Mucosa of stomach (tissue), 1 donor: ENCODE measurements around the gene GPN2.

Source experiments
- H3K27me3 ChIP-seq: one replicate; pipeline ENCODE4 v1.7.0; 2013; ENCODE audit warnings: mild to moderate bottlenecking, low read length; ENCODE audit not compliant: control insufficient read depth, insufficient read depth
- H3K36me3 ChIP-seq: one replicate; pipeline ENCODE4 v1.7.0; 2013; ENCODE audit warnings: low read length; ENCODE audit not compliant: control insufficient read depth, insufficient read depth
- H3K4me1 ChIP-seq: one replicate; pipeline ENCODE4 v1.7.0; 2013; ENCODE audit warnings: mild to moderate bottlenecking, low read length; ENCODE audit not compliant: control insufficient read depth, insufficient read depth
- H3K4me3 ChIP-seq: one replicate; pipeline ENCODE4 v1.7.0; 2013; ENCODE audit warnings: low read length
- H3K9ac ChIP-seq: one replicate; pipeline ENCODE4 v1.7.0; 2013; ENCODE audit warnings: mild to moderate bottlenecking, low read length, moderate library complexity
- H3K9me3 ChIP-seq: one replicate; pipeline ENCODE4 v1.7.0; 2013; ENCODE audit warnings: mild to moderate bottlenecking, low read length, moderate library complexity; ENCODE audit not compliant: control insufficient read depth
- donor health status: Pancreatic carcinoma.

The GPN2 gene

DNA sequence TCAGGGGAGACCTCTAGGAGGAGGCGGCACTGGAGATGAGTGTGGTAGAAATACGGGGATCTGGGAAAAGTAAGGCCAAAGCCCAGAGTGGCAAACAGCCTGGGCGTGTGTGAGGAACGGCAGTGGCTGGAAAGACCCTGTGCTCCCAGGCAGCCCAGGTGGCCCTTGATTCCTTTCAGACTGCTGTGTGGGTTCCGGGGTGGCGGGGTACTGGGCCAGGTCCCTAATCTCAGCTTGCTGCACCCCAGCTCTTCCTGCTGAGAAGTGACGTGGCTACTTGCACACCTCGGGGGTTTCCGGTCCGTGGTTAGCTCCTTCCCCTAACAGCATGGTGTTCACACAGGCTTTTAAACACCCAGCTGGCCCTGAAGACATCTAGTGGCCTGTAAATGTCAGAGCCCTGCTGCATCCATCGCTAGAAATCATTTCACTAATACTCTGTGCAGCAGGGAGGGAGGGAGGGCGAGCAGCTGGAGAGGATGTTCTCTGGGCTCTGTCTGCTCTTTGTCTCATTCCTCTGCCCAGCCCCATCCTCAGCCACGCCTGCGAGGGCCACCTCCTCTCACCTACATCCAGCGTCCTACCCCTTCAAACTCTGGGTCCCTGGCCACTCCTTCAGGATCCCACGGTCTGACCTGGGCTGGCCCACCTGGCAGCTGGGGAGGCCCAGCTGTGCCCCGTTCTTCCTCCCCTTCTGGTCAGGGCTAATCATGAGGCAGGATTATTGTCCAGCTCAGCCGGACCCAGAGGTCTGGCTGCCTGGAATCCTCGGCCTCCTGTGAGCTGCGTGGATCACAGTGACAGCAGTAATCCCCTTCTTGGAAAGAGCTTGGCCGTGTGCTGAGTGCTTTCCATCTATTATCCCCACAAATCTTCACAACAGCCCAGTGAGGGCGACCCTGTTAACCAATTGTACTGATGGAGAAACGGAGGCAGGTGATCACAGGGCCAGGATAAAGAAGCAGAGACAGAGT is 56.4 kb downstream of the GPN2 start:
- Histone ChIP-seq H3K4me1 (peaks cover 15% of the 10 kb centered on the region), H3K27me3 (no peaks in the 10 kb centered on the region), H3K4me3 (no peak overlapping the region), H3K36me3 (peaks cover 5% of the 10 kb centered on the region), H3K9ac (no peak overlapping the region), H3K9me3 (no peaks in the 10 kb centered on the region)

DNA sequence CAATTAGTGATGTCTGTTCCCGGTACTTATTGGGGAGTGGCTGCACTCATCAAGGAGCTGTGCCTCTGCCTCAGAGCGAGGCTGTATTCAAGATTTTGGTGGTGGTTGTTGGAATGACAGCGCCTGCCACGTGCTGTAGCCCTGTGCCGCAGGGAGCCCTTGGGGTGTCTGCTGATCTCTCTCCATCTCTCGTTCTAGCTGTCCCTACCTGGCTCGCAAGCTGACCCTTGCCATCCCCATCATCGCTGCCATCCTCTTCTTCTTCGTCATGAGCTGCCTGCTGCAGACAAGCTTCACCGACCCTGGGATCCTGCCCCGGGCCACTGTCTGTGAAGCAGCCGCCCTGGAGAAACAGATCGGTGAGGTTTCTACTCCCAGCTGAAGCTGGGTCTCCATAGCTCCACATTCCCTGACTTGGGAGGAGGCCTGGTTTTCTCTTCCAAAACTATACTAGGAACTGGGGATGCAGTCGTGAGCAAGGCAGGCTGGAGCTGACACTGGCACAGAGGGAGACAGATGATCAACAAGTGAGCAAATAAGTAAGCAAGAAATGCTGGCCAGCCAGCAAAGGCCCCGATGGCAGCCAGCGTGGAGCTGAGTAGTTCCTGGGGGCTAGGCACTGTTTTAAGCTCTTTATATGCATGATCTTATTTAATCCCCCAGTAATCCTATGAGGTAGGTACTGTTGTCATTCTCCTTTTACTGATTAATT is 57.7 kb downstream of the GPN2 start:
- H3K36me3 ChIP-seq, result peaks cover 5% of the 10 kb centered on the region
- H3K9ac ChIP-seq, result no peak overlapping the region
- no peaks in the 10 kb centered on the region for H3K9me3 ChIP-seq

DNA sequence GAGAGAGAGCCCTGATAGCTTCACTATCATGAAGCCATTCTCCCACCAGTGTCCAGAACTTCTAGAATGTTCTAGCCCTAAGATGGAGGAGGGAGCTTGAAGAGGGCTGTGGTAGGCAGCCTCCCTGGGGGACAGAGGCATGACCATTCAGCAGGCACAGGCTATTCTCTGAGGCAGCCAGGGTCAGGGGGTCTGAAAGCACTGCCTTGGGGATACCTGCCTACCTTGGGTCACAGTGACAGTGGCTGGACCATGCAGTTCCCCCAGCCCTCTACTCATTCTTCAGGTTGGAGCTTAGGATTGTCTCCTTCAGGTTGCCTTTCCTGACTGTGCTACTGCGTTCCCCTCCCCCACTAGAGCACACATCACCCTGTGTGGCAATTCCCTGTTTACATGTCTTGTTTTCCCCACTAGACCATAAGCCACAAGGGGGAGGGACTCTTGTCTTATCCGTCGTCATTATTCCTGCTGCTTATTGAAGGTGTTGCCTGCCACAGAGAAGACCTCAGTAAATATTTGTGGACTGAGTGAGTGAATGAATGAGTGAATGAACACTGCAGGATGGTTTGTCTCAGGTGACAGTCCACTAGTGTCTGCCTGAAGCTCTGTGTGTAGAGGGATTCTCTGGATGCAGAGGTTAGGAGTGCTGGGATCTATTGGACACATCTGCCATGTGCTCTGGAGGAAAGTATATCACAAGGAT is 58.4 kb downstream of the GPN2 start:
- Histone ChIP-seq H3K27me3 (no peaks in the 10 kb centered on the region), H3K4me3 (no peak overlapping the region), H3K9me3 (no peaks in the 10 kb centered on the region), H3K9ac (peak overlapping the region; percentile 40), H3K36me3 (peaks cover 5% of the 10 kb centered on the region), H3K4me1 (peaks cover 27% of the 10 kb centered on the region)

More for the DNA sequence above, 57.7 kb downstream of the GPN2 start:
- H3K4me1 ChIP-seq, result peaks cover 24% of the 10 kb centered on the region
- H3K4me3 ChIP-seq, result no peak overlapping the region
- H3K27me3 ChIP-seq, result no peaks in the 10 kb centered on the region

DNA sequence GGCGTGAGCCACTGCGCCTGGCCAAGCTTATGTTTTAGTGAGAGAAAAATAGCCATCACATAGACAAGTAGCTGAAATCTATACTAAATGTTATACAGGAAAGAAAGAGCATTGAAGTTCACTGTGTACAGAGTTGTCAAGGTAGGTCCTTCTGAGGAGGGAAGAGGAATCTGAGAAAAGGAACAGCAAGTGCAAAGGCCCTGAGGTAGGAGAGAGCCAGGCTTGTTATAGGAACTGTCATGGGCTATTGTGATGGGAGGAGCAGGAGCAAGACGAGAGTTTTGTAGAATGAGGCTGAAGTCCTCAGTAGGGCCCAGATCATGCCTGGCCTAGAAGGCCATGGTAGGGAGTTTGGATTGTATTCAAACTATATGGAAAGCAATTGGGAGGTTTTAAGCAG is 59.0 kb downstream of the GPN2 start:
- H3K9me3 ChIP-seq, result no peaks in the 10 kb centered on the region
- no peak overlapping the region for H3K4me3 ChIP-seq
- H3K9ac ChIP-seq, result peak overlapping the region; percentile 40
- peaks cover 30% of the 10 kb centered on the region for H3K4me1 ChIP-seq
- H3K27me3 ChIP-seq, result no peaks in the 10 kb centered on the region
- H3K36me3 ChIP-seq, result peaks cover 5% of the 10 kb centered on the region

DNA sequence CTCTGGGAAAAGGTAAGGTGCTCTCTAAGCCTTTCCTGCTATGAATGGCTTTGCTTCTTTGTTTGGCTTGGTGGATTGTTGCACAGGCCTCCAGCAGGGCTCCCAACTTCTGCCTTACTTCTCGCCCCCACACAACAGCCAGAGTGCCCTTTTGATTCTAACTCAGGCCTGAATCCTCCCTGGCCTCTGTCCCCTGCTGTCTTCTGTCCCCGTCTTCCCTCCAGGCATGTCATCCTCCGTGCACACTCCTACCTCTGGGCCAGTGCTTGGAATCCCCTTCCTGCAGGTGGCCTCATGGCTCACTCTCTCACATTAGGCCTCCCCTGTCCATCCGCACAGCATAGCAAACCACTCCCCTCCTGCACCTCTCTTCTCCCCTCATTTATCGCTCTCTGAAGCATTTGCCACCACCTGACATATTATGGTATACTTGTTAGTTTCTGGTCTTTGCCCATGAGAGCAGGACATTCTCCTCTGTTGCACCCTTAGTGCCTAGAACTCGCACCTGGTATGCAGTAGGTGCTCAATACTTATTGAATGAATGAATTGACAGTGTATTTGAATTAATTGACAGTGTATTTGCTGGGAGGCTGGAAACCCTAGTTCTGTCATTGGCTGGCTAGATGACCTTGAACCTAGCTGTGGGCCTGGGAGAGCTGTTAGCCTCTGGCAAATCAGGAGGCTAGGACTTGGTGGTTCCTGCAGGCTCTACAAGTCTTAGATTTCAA is 60.7 kb downstream of the GPN2 start:
- H3K9me3 ChIP-seq, result no peaks in the 10 kb centered on the region
- H3K4me3 ChIP-seq, result no peak overlapping the region
- H3K4me1 ChIP-seq, result peaks cover 37% of the 10 kb centered on the region
- no peak overlapping the region for H3K9ac ChIP-seq
- H3K27me3 ChIP-seq, result no peaks in the 10 kb centered on the region
- H3K36me3 ChIP-seq, result peaks cover 5% of the 10 kb centered on the region

DNA sequence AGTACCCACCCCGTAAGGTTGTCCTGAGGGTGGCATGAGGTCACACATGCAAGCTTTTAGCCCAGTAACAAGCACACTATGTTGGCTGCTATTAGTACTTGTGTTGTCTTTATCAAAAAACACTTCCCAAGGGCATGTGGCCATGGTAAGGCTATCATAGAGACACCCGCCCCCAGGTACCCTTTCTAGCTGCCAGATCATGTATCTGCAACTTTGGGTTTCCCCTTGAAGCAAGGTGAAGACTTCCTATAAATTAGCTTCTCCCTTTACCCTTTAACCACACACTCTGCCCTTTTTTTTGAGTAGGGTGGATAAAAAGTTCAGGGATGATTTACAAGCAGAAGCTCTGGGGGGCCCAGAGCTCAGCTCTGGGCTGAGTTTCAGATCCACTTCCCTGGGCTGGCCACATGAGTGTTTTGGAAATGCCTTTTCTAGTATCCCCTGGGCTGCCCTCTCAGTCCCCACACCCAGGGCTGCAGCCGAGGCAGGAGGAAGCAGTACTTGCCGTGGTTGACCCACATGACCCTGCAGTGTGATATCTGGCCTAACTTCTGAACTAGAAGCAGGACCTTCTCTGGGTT is 61.6 kb downstream of the GPN2 start:
- H3K36me3 ChIP-seq, result peaks cover 5% of the 10 kb centered on the region
- H3K9me3 ChIP-seq, result no peaks in the 10 kb centered on the region
- no peak overlapping the region for H3K9ac ChIP-seq
- H3K4me1 ChIP-seq, result peaks cover 37% of the 10 kb centered on the region
- no peak overlapping the region for H3K4me3 ChIP-seq
- no peaks in the 10 kb centered on the region for H3K27me3 ChIP-seq

DNA sequence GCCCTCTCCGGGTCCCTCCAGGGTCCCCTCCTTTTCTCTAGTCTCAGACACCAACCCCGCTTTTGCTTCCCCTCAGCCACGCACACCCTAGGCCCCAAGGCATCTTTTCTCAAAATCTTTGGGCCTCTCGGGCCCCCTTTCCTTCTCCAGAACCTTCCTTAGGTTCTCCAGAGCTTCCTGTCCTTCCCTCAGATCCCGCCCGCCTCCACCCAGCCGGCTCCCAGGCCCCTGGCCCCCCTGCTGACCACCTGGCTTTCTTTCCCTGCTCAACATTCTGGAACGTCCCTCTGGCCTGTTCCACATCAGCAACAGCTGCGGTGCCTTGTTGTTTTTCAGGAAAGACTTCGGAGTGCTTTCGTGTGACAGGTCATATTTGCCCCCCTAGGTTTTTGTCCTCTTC is 62.4 kb downstream of the GPN2 start:
- peaks cover 37% of the 10 kb centered on the region for H3K4me1 ChIP-seq

DNA sequence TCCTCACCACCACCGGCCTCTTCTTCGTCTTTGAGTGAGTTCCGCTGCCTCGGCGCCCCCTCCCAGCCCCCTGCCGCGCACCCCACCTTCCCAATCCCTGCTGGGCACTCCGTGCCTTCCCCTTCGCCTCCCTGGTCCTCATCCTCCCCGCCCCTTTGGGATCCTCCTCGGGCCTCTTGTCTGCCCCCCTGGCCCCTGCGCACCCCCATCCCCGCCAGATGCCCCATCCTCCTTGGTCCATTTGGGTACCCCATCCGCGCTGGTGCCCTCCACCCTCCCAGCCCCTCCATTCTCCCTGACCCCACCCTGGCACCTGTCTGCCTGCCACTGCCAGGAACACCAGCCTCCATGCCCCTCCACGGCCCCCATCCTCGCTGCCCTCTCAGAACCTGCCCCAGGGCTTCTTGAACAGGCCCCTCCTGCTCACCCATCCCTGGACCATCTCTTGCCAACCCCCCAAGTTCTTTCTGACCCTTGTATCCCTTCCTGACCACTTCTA is 62.9 kb downstream of the GPN2 start:
- H3K4me1 ChIP-seq, result peaks cover 35% of the 10 kb centered on the region
- no peaks in the 10 kb centered on the region for H3K9me3 ChIP-seq
- H3K27me3 ChIP-seq, result no peaks in the 10 kb centered on the region
- H3K36me3 ChIP-seq, result no peaks in the 10 kb centered on the region
- H3K4me3 ChIP-seq, result peak overlapping the region; percentile 26
- peak overlapping the region; percentile 70 for H3K9ac ChIP-seq

More for the DNA sequence above, 62.4 kb downstream of the GPN2 start:
- Histone ChIP-seq H3K9ac (peak overlapping the region; percentile 70), H3K4me3 (peak overlapping the region; percentile 26), H3K9me3 (no peaks in the 10 kb centered on the region), H3K36me3 (peaks cover 3% of the 10 kb centered on the region), H3K27me3 (no peaks in the 10 kb centered on the region)

DNA sequence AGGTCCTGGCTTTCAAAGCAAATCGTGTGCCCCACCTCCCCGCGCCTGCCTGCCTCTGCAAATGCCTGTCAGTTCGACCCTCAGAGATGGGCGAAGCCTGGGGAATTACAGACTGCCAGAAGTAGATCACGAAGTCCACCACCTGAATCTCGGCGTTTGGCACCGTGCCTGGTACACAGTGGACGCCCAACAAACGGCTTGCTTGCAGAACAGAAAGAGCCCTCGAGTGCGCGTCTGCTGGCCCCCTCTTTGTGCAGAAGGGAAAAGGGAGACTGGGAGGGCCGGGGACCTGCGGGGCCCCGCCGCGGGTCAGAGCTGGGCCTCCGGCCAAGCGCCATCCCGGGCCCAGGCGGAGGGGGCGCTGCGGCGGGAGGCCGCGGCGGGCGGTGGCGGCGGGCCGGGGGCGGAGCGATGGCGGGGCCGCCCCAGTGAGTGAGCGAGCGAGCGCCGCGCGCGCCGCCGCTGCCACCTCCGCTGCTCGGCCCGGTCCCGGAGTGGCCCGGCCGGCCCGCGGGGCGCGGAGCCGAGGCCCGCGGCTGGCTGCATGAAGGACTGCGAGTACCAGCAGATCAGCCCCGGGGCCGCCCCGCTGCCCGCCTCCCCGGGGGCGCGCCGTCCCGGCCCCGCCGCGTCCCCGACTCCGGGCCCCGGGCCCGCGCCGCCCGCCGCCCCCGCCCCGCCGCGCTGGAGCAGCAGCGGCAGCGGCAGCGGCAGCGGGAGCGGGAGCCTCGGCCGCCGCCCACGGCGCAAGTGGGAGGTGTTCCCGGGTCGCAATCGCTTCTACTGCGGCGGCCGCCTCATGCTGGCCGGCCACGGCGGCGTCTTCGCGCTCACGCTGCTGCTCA is 63.6 kb downstream of the GPN2 start, which contains the start of gene ZDHHC18:
Gene ZDHHC18 (plus strand): TSS at position 428 of the 845 bp plus-strand sequence. CDS start 117 bp downstream, at position 545.
- H3K9me3 ChIP-seq, result no peaks in the 10 kb centered on the region
- peak within 1 kb of the TSS; percentile 61 for H3K4me3 ChIP-seq
- H3K9ac ChIP-seq, result peak within 1 kb of the TSS; percentile 85
- H3K27me3 ChIP-seq, result no peaks in the 10 kb centered on the region
- H3K4me1 ChIP-seq, result peaks cover 28% of the 10 kb centered on the region
- no peaks in the 10 kb centered on the region for H3K36me3 ChIP-seq
